OCI-LY3 (cell line): ENCODE results near the gene SRD5A1.

ENCODE experiments used
- CTCF ChIP-seq: fragments of 200-600, 300-600 bp; sonication (generic); IDR thresholded peaks from 2 replicates; pipeline ENCODE4 v1.5.1; 2014; ENCODE audit warnings: antibody characterized with exemption, low read length, low read depth
- EZH2phosphoT487 ChIP-seq: fragments of 200-600 bp; shearing (Covaris generic); IDR thresholded peaks from 2 replicates; pipeline ENCODE4 v1.6.1; 2018; ENCODE audit warnings: antibody characterized with exemption, mixed run types, low read depth

- TF ChIP-seq CTCF, result no peak
- no peak for TF ChIP-seq EZH2phosphoT487
Measured at GRCh38 chr5:6586647-6587042, 46.6 kb upstream of the SRD5A1 start.
